Neural cell (in vitro differentiated cells): ENCODE data around the gene GSE1. TPM values are rescaled to one million over a fixed set of nuclear protein-coding genes. Genes with fewer than 3 reads are reported as not detected.
A peak's percentile ranks its signal among the peaks of the same experiment; 100 is the strongest.

Experiments
- H2AFZ ChIP-seq: fragments of 200-600, 300-800 bp; sonication (generic), shearing (Covaris generic); 2 replicates; pipeline ENCODE4 v1.6.0; 2014; ENCODE audit warnings: low read depth, mild to moderate bottlenecking, antibody characterized with exemption, low read length, moderate library complexity
- H3F3A ChIP-seq: fragments of 200-600 bp; shearing (Covaris generic); 2 replicates; pipeline ENCODE4 v1.6.1; 2016; ENCODE audit warnings: mild to moderate bottlenecking, moderate library complexity, mixed read lengths, antibody characterized with exemption, low read length; ENCODE audit not compliant: insufficient read depth, poor library complexity, severe bottlenecking
- H3K27ac ChIP-seq: fragments of 200-600, 300-800 bp; sonication (generic), shearing (Covaris generic); 2 replicates; pipeline ENCODE4 v1.5.1; 2014; ENCODE audit warnings: mild to moderate bottlenecking, low read length, moderate library complexity
- H3K27me3 ChIP-seq: fragments of 300-800, 200-600 bp; sonication (generic), shearing (Covaris generic); 2 replicates; pipeline ENCODE4 v1.6.0; 2014; ENCODE audit warnings: mild to moderate bottlenecking, low read depth, low read length, moderate library complexity; ENCODE audit not compliant: insufficient read depth
- H3K36me3 ChIP-seq: fragments of 300-800, 200-600 bp; sonication (generic), shearing (Covaris generic); 2 replicates; pipeline ENCODE4 v1.5.1; 2014; ENCODE audit warnings: mild to moderate bottlenecking, antibody characterized with exemption, low read length, moderate library complexity; ENCODE audit not compliant: insufficient read depth
- H3K4me2 ChIP-seq: fragments of 300-800, 200-600 bp; sonication (generic), shearing (Covaris generic); 2 replicates; pipeline ENCODE4 v1.6.0; 2014; ENCODE audit warnings: mild to moderate bottlenecking, low read length
- H3K4me3 ChIP-seq: fragments of 300-800, 200-600 bp; sonication (generic), shearing (Covaris generic); 2 replicates; pipeline ENCODE4 v1.5.1; 2014; ENCODE audit warnings: mild to moderate bottlenecking, low read length, moderate library complexity
- H3K79me2 ChIP-seq: fragments of 200-600 bp; shearing (Covaris generic); replicated peaks from 2 replicates; pipeline ENCODE4 v1.6.0; 2014; ENCODE audit warnings: mild to moderate bottlenecking, low read length, moderate library complexity; ENCODE audit not compliant: insufficient read depth
- H3K9ac ChIP-seq: fragments of 300-800, 200-600 bp; sonication (generic), shearing (Covaris generic); 2 replicates; pipeline ENCODE4 v1.6.1; 2016; ENCODE audit warnings: mild to moderate bottlenecking, low read length, mixed read lengths
- H3K9me2 ChIP-seq: fragments of 200-600 bp; shearing (Covaris generic); 2 replicates; pipeline ENCODE4 v1.6.1; 2016; ENCODE audit warnings: mild to moderate bottlenecking, low read length, mixed read lengths; ENCODE audit not compliant: insufficient read depth
- H3K9me3 ChIP-seq: fragments of 200-600, 300-800 bp; sonication (generic), shearing (Covaris generic); 2 replicates; pipeline ENCODE4 v1.6.1; 2016; ENCODE audit warnings: mild to moderate bottlenecking, mixed run types, low read length, moderate library complexity, mixed read lengths
- H4K20me1 ChIP-seq: fragments of 200-600 bp; shearing (Covaris generic); 2 replicates; pipeline ENCODE4 v1.6.1; 2016; ENCODE audit warnings: mild to moderate bottlenecking, mixed run types; ENCODE audit not compliant: insufficient read depth
- CTCF ChIP-seq: fragments of 450-650 bp; IDR thresholded peaks from 2 replicates; pipeline ENCODE4 v1.5.1; 2014; ENCODE audit warnings: antibody characterized with exemption, mild to moderate bottlenecking, moderate library complexity; ENCODE audit not compliant: poor library complexity, severe bottlenecking
- EP300 ChIP-seq: fragments of 450-650 bp; conservative IDR thresholded peaks from 2 replicates; pipeline ENCODE4 v1.6.1; 2014; ENCODE audit warnings: antibody characterized with exemption, mild to moderate bottlenecking, moderate library complexity; ENCODE audit not compliant: poor library complexity, severe bottlenecking
- EZH2 ChIP-seq: fragments of 200-600, 300-800 bp; shearing (Covaris generic), sonication (generic); IDR thresholded peaks from 2 replicates; pipeline ENCODE4 v1.6.1; 2014; ENCODE audit warnings: antibody characterized with exemption, low read length, borderline replicate concordance, mild to moderate bottlenecking; ENCODE audit not compliant: insufficient read depth, poor library complexity, severe bottlenecking
- MXI1 ChIP-seq: fragments of 450-650 bp; conservative IDR thresholded peaks from 2 replicates; pipeline ENCODE4 v1.6.1; 2014; ENCODE audit warnings: antibody characterized with exemption, mild to moderate bottlenecking; ENCODE audit not compliant: poor library complexity, severe bottlenecking
- POLR2AphosphoS5 ChIP-seq: IDR thresholded peaks from 2 replicates; pipeline ENCODE4 v1.6.1; 2012
- RAD21 ChIP-seq: fragments of 450-650 bp; conservative IDR thresholded peaks from 2 replicates; pipeline ENCODE4 v1.6.1; 2014; ENCODE audit warnings: antibody characterized with exemption, mild to moderate bottlenecking, moderate library complexity
- REST ChIP-seq: IDR thresholded peaks from 2 replicates; pipeline ENCODE4 v1.6.1; 2012; ENCODE audit warnings: borderline replicate concordance
- SMC3 ChIP-seq: fragments of 450-650 bp; conservative IDR thresholded peaks from 2 replicates; pipeline ENCODE4 v1.6.1; 2014; ENCODE audit warnings: antibody characterized with exemption, mild to moderate bottlenecking, moderate library complexity; ENCODE audit not compliant: poor library complexity
- TAF1 ChIP-seq: IDR thresholded peaks from 2 replicates; pipeline ENCODE4 v1.6.1; 2012; ENCODE audit warnings: low read depth
- polyA plus RNA-seq: library from polyadenylated mRNA; depleted of rRNA; stranded (reverse); fragments of >200 nt; gene quantifications from 2 replicates; pipeline ENCODE4 v1.2.3, GENCODE V29; 2014

The GSE1 gene
- polyA plus RNA-seq, 1 donor from 2014 or later = 35.6 TPM

GRCh38 chr16:85587762-85588556, 25.2 kb upstream of the GSE1 start:
- peak overlapping the region; percentile 42 for H3K4me3 ChIP-seq
- peak overlapping the region; percentile 24 for H3K27ac ChIP-seq
- H3K9ac ChIP-seq = peak overlapping the region; percentile 42
- no peaks in the 10 kb centered on the region for H4K20me1 ChIP-seq
- H2AFZ ChIP-seq = no peak overlapping the region
- H3K27me3 ChIP-seq = no peaks in the 10 kb centered on the region
- H3K9me3 ChIP-seq = no peaks in the 10 kb centered on the region
- no peaks in the 10 kb centered on the region for H3K9me2 ChIP-seq
- no peaks in the 10 kb centered on the region for H3F3A ChIP-seq
- TF ChIP-seq TAF1 = no peak
- TF ChIP-seq SMC3 = no peak
- no peak for TF ChIP-seq POLR2AphosphoS5
- no peak for TF ChIP-seq RAD21
- TF ChIP-seq MXI1 = no peak
- TF ChIP-seq REST = no peak
- no peak for TF ChIP-seq CTCF
- TF ChIP-seq EZH2 = no peak
- peak overlapping the region; percentile 14 for H3K4me2 ChIP-seq
- H3K36me3 ChIP-seq = no peaks in the 10 kb centered on the region
- peaks cover 91% of the 10 kb centered on the region for H3K79me2 ChIP-seq

- Histone ChIP-seq H3K36me3 (no peaks in the 10 kb centered on the region), H3K27me3 (no peaks in the 10 kb centered on the region), H3K4me3 (peak overlapping the region; percentile 42), H3K9me3 (no peaks in the 10 kb centered on the region), H3K9ac (peak overlapping the region; percentile 42), H3K9me2 (no peaks in the 10 kb centered on the region), H4K20me1 (no peaks in the 10 kb centered on the region), H3K79me2 (peaks cover 91% of the 10 kb centered on the region), H2AFZ (no peak overlapping the region), H3K27ac (peak overlapping the region; percentile 24), H3K4me2 (peak overlapping the region; percentile 14), H3F3A (no peaks in the 10 kb centered on the region)
- TF ChIP-seq EZH2 (no peak), SMC3 (no peak), MXI1 (no peak), CTCF (no peak), RAD21 (no peak), TAF1 (no peak), POLR2AphosphoS5 (no peak), REST (no peak), EP300 (no peak)
Observed at GRCh38 chr16:85588562-85589503, 24.3 kb upstream of the GSE1 start.
